Breast epithelium (tissue), 4 donors: ENCODE data around the gene THSD4. TPM values are rescaled to one million over a fixed set of nuclear protein-coding genes. Genes with fewer than 3 reads are reported as not detected.
A peak's percentile ranks its signal among the peaks of the same experiment; 100 is the strongest.

Experiments
- DNase-seq, 2 donors: peaks; one replicate each; pipeline ENCODE4 v3.0.0-alpha.2; 2019; ENCODE audit warnings: low spot score in 2 of 2
- H3K27ac ChIP-seq, 2 donors: fragments of 200-600 bp; sonication (generic) in 1 of 2; one replicate each; pipeline ENCODE4 v1.5.1; 2016 to 2019; ENCODE audit warnings: mild to moderate bottlenecking in 1 of 2
- H3K27me3 ChIP-seq, 2 donors: fragments of 200-600 bp; sonication (generic) in 1 of 2; one replicate each; pipeline versions ENCODE4 v1.5.1 to v1.6.0; 2017 to 2019; ENCODE audit warnings: control low read depth in 1 of 2, mild to moderate bottlenecking in 1 of 2
- H3K36me3 ChIP-seq: fragments of 200-600 bp; one replicate; pipeline ENCODE4 v1.5.1; 2019
- H3K4me1 ChIP-seq, 2 donors: fragments of 200-600 bp; sonication (generic); one replicate each; pipeline ENCODE4 v1.5.1; 2016 to 2019; ENCODE audit warnings: control low read depth in 1 of 2
- H3K4me3 ChIP-seq, 3 donors: fragments of 200-600 bp; sonication (generic); 1 replicate in 2 of 3; 2 replicates in 1 of 3; pipeline ENCODE4 v1.5.1; 2016 to 2019; ENCODE audit warnings: mild to moderate bottlenecking in 3 of 3, moderate library complexity in 2 of 3
- H3K9me3 ChIP-seq, 2 donors: fragments of 200-600 bp; sonication (generic) in 1 of 2; one replicate each; pipeline ENCODE4 v1.5.1; 2016 to 2019; ENCODE audit warnings: control low read depth in 1 of 2
- CTCF ChIP-seq, 3 donors: fragments of 450-650 bp; IDR thresholded peaks; one replicate each; pipeline ENCODE4 v1.5.1; 2016 to 2017; ENCODE audit warnings: antibody characterized with exemption in 3 of 3, mild to moderate bottlenecking in 3 of 3, moderate library complexity in 3 of 3
- POLR2A ChIP-seq: fragments of 450-650 bp; IDR thresholded peaks from one replicate; pipeline ENCODE4 v1.6.1; 2016; ENCODE audit warnings: antibody characterized with exemption, mild to moderate bottlenecking, moderate library complexity
- POLR2AphosphoS5 ChIP-seq, 3 donors: sonication (generic); formaldehyde crosslinking; IDR thresholded peaks; one replicate each; pipeline ENCODE4 v1.6.1; 2017; ENCODE audit warnings: antibody characterized with exemption in 3 of 3
- intact Hi-C: fragments of 100-400 bp; cut with DNase I; formaldehyde crosslinking; loops from one replicate; pipeline ENCODE4 v1.15.1; 2023; ENCODE audit warnings: low total_unique reads
- total RNA-seq, 3 donors: library from RNA; depleted of rRNA; stranded (reverse); fragments of >200 nt; gene quantifications; one replicate each; pipeline ENCODE4 v1.1.0, GENCODE V29; 2016

Gene THSD4
- total RNA-seq, 3 donors from 2014 or later = 0.64 to 58.7 (median 41.3) TPM

- no peaks in the 10 kb centered on the region for H3K27me3 ChIP-seq
- peak overlapping the region; percentile 68 to 83 for H3K27ac ChIP-seq
- H3K36me3 ChIP-seq = no peaks in the 10 kb centered on the region
- no peak for DNase-seq
- intact Hi-C loops = no loop called here
- H3K4me3 ChIP-seq = no peak overlapping the region
- no peaks in the 10 kb centered on the region for H3K4me1 ChIP-seq
- H3K9me3 ChIP-seq = no peaks in the 10 kb centered on the region
- TF ChIP-seq CTCF (IDR thresholded peaks at IDR 0.05) = no peak
- no peak for TF ChIP-seq POLR2AphosphoS5 (IDR thresholded peaks at IDR 0.05)
- no peak for TF ChIP-seq POLR2A
Observed at GRCh38 chr15:71295603-71296314, 180.5 kb downstream of the THSD4 start.

GRCh38 chr15:71296315-71296679 lies 181.0 kb downstream of the THSD4 start:
- H3K27ac ChIP-seq = peak overlapping the region; percentile 68 to 83

GRCh38 chr15:71301958-71302621 lies 186.8 kb downstream of the THSD4 start:
- no peak for TF ChIP-seq POLR2AphosphoS5 (IDR thresholded peaks at IDR 0.05)
- Histone ChIP-seq H3K27me3 (no peaks in the 10 kb centered on the region), H3K4me1 (peaks cover 0 to 10% of the 10 kb centered on the region in 2 donors), H3K27ac (peak overlapping the region; percentile 38 to 46), H3K4me3 (no peak overlapping the region), H3K36me3 (no peaks in the 10 kb centered on the region), H3K9me3 (no peaks in the 10 kb centered on the region)
- intact Hi-C loops = no loop called here
- no peak for DNase-seq

More at GRCh38 chr15:71296315-71296679, 181.0 kb downstream of the THSD4 start:
- H3K27me3 ChIP-seq = no peaks in the 10 kb centered on the region
- intact Hi-C loops = no loop called here
- H3K4me3 ChIP-seq = no peak overlapping the region
- no peaks in the 10 kb centered on the region for H3K9me3 ChIP-seq
- H3K4me1 ChIP-seq = no peaks in the 10 kb centered on the region
- H3K36me3 ChIP-seq = no peaks in the 10 kb centered on the region
- TF ChIP-seq CTCF (IDR thresholded peaks at IDR 0.05) (no peak), POLR2AphosphoS5 (IDR thresholded peaks at IDR 0.05) (no peak), POLR2A (no peak)
- peak in 1 of 2 donors; percentile 25 for DNase-seq

- intact Hi-C loops = no loop called here
- no peak overlapping the region for H3K4me3 ChIP-seq
- peaks cover 0 to 10% of the 10 kb centered on the region in 2 donors for H3K4me1 ChIP-seq
- H3K36me3 ChIP-seq = no peaks in the 10 kb centered on the region
- H3K9me3 ChIP-seq = no peaks in the 10 kb centered on the region
- TF ChIP-seq CTCF (IDR thresholded peaks at IDR 0.05) = no peak
- no peak for TF ChIP-seq POLR2A
- TF ChIP-seq POLR2AphosphoS5 (IDR thresholded peaks at IDR 0.05) = no peak
- no peaks in the 10 kb centered on the region for H3K27me3 ChIP-seq
- DNase-seq = no peak
- no peak overlapping the region for H3K27ac ChIP-seq
Observed at GRCh38 chr15:71302861-71303410, 187.7 kb downstream of the THSD4 start.

GRCh38 chr15:71303977-71304376 lies 188.7 kb downstream of the THSD4 start:
- Histone ChIP-seq H3K27me3 (no peaks in the 10 kb centered on the region), H3K27ac (peak overlapping the region; percentile 7 to 42), H3K36me3 (no peaks in the 10 kb centered on the region), H3K4me3 (no peak overlapping the region), H3K9me3 (no peaks in the 10 kb centered on the region), H3K4me1 (peaks cover 0 to 10% of the 10 kb centered on the region in 2 donors)
- no peak for TF ChIP-seq POLR2AphosphoS5 (IDR thresholded peaks at IDR 0.05)
- TF ChIP-seq CTCF (IDR thresholded peaks at IDR 0.05) = no peak
- no peak for TF ChIP-seq POLR2A
- DNase-seq = no peak
- intact Hi-C loops = no loop called here
